Naive thymus-derived CD4-positive, alpha-beta T cell (primary cell): ENCODE data around the gene NFILZ. TPM values are rescaled to one million over a fixed set of nuclear protein-coding genes. Genes with fewer than 3 reads are reported as not detected.
A peak's percentile ranks its signal among the peaks of the same experiment; 100 is the strongest.

Source experiments
- ATAC-seq: fragments of 150-1000 bp; cut with Tn5 transposase; 2 replicates; pipeline ENCODE4 v1.10.0; 2021; ENCODE audit warnings: mild to moderate bottlenecking, moderate library complexity
- CTCF ChIA-PET: fragments of 350-600 bp; sonication (Branson Sonifier 250); formaldehyde crosslinking; loops from one replicate; lab custom pipeline; 2021; ENCODE audit warnings: antibody characterized with exemption; lab: Charles Lee
- POLR2A ChIA-PET: fragments of 350-600 bp; sonication (Branson Sonifier 250); formaldehyde crosslinking; loops from one replicate; lab custom pipeline; 2021; ENCODE audit warnings: antibody characterized with exemption, inconsistent platforms; lab: Charles Lee
- DNase-seq, 9 donors: peaks; one replicate each; pipeline versions ENCODE4 v3.0.0 to v3.0.0-alpha.2; 2020 to 2022; ENCODE audit warnings: mixed read lengths in 1 of 9
- H3K27ac ChIP-seq: one replicate; pipeline ENCODE4 v1.7.0; 2013; ENCODE audit warnings: mild to moderate bottlenecking, low read depth, low read length, moderate library complexity
- H3K27me3 ChIP-seq, 2 donors: one replicate each; pipeline ENCODE4 v1.7.0; 2013; ENCODE audit warnings: low read length in 2 of 2, mild to moderate bottlenecking in 2 of 2, moderate library complexity in 2 of 2; ENCODE audit not compliant: control insufficient read depth in 2 of 2, insufficient read depth in 2 of 2
- H3K36me3 ChIP-seq, 3 experiments: 1 replicate in 2 of 3; 2 replicates in 1 of 3; pipeline ENCODE4 v1.7.0; 2013; ENCODE audit warnings: low read length in 3 of 3, mild to moderate bottlenecking in 3 of 3, moderate library complexity in 1 of 3; ENCODE audit not compliant: insufficient read depth in 3 of 3, control insufficient read depth in 2 of 3
- H3K4me1 ChIP-seq, 2 donors: one replicate each; pipeline ENCODE4 v1.7.0; 2013; ENCODE audit warnings: low read length in 2 of 2, mild to moderate bottlenecking in 2 of 2, moderate library complexity in 1 of 2; ENCODE audit not compliant: control insufficient read depth in 2 of 2, insufficient read depth in 2 of 2
- H3K4me3 ChIP-seq: 2 replicates; pipeline ENCODE4 v1.7.0; 2013; ENCODE audit warnings: mild to moderate bottlenecking, low read length
- H3K9me3 ChIP-seq, 3 experiments: 1 replicate in 2 of 3; 2 replicates in 1 of 3; pipeline ENCODE4 v1.7.0; 2013; ENCODE audit warnings: low read length in 3 of 3; ENCODE audit not compliant: control insufficient read depth in 2 of 3
- H3K27ac Mint-ChIP-seq, 9 donors: one replicate each; pipeline ENCODE4 v1.8.0; 2020 to 2022; ENCODE audit warnings: mixed read lengths in 9 of 9, mild to moderate bottlenecking in 8 of 9, moderate library complexity in 5 of 9, inconsistent platforms in 2 of 9
- H3K27me3 Mint-ChIP-seq, 5 donors: one replicate each; pipeline ENCODE4 v1.8.0; 2021 to 2022; ENCODE audit warnings: mixed read lengths in 5 of 5, mild to moderate bottlenecking in 1 of 5
- H3K36me3 Mint-ChIP-seq, 5 donors: one replicate each; pipeline ENCODE4 v1.8.0; 2020 to 2022; ENCODE audit warnings: mixed read lengths in 5 of 5, mild to moderate bottlenecking in 3 of 5, inconsistent platforms in 1 of 5
- H3K4me1 Mint-ChIP-seq, 7 donors: one replicate each; pipeline ENCODE4 v1.8.0; 2020 to 2022; ENCODE audit warnings: mixed read lengths in 7 of 7, mild to moderate bottlenecking in 3 of 7, inconsistent platforms in 1 of 7
- H3K4me3 Mint-ChIP-seq, 10 donors: one replicate each; pipeline ENCODE4 v1.8.0; 2020 to 2022; ENCODE audit warnings: mild to moderate bottlenecking in 10 of 10, mixed read lengths in 10 of 10, moderate library complexity in 6 of 10, inconsistent platforms in 2 of 10
- H3K9me3 Mint-ChIP-seq, 11 donors: one replicate each; pipeline ENCODE4 v1.8.0; 2020 to 2022; ENCODE audit warnings: mixed read lengths in 11 of 11, mild to moderate bottlenecking in 4 of 11, inconsistent platforms in 1 of 11, moderate library complexity in 1 of 11
- intact Hi-C, 2 donors: fragments of 100-400 bp; cut with micrococcal nuclease; formaldehyde crosslinking; loops; one replicate each; pipeline ENCODE4 v1.15.1; 2023
- polyA plus RNA-seq, 2 donors: library from polyadenylated mRNA; unstranded; fragments of 300-500 nt; fragmentation: Illumina TruSeq; gene quantifications; one replicate each; pipeline ENCODE4 v1.2.3, GENCODE V29; 2021
- total RNA-seq, 6 experiments: library from RNA in 5 of 6; stranded (reverse) in 5 of 6; gene quantifications; 1 replicate in 5 of 6; 2 replicates in 1 of 6; pipeline ENCODE4 v1.2.3 and lab custom pipeline; 2021 to 2026

Gene NFILZ
- total and polyA plus RNA-seq, 7 experiments from 2014 or later, result not detected

- Histone ChIP-seq H3K27ac (no peak overlapping the region), H3K9me3 (peaks cover 0 to 8% (median 0%) of the 10 kb centered on the region in 3 experiments), H3K4me3 (no peak overlapping the region), H3K4me1 (no peaks in the 10 kb centered on the region), H3K36me3 (peaks cover 0 to 62% (median 2%) of the 10 kb centered on the region in 3 experiments), H3K27me3 (no peaks in the 10 kb centered on the region)
- peaks cover 0 to 12% (median 0%) of the 10 kb centered on the region in 11 donors for H3K9me3 Mint-ChIP-seq
- peak overlapping the region in 1 of 9 donors; percentile 47 for H3K27ac Mint-ChIP-seq
- no peak overlapping the region for H3K4me3 Mint-ChIP-seq
- CTCF ChIA-PET, result no interaction called here
- ATAC-seq (no peak), DNase-seq (no peak)
- intact Hi-C loops, result no loop called here
- H3K27me3 Mint-ChIP-seq, result no peaks in the 10 kb centered on the region
- H3K36me3 Mint-ChIP-seq, result peaks cover 0 to 66% (median 32%) of the 10 kb centered on the region in 5 donors
- POLR2A ChIA-PET, result interaction anchor here (0.5 kb wide), 1 partner anchor 65 kb away, joined by 3 read pairs; no protein-coding TSS in a partner anchor
- peaks cover 0 to 4% (median 3%) of the 10 kb centered on the region in 7 donors for H3K4me1 Mint-ChIP-seq
These were observed 28.6 kb upstream of the NFILZ start for GRCh38 chr19:8601796-8602195.

DNA sequence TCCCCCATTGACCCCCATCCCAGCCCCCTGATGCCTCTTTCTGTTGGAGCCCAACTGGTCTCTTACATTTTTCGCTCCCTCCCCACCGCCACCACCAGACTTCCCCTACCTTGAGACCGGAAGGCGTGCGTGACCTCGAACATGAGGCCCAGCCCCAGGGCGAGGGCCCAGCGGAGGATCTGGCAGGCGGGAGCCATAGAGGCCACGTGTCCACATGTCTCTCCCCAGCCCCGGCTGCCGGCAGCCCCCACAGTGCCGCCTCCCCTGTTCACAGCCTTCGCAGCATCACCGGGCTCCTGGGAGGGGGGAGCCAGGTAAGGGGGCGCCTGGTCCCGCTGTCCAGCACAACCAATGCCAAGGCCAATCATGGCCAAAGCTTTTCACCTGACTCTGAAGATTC is 24.9 kb upstream of the NFILZ start:
- intact Hi-C loops, result no loop called here
- H3K36me3 Mint-ChIP-seq, result peaks cover 7 to 42% (median 17%) of the 10 kb centered on the region in 5 donors

GRCh38 chr19:8607386-8607785 is 23.0 kb upstream of the NFILZ start:
- Histone ChIP-seq H3K9me3 (peaks cover 0 to 8% (median 0%) of the 10 kb centered on the region in 3 experiments), H3K36me3 (peaks cover 0 to 39% (median 0%) of the 10 kb centered on the region in 3 experiments), H3K4me1 (peaks cover 5 to 18% of the 10 kb centered on the region in 2 donors), H3K27me3 (no peaks in the 10 kb centered on the region), H3K4me3 (no peak overlapping the region), H3K27ac (no peak overlapping the region)
- peaks cover 0 to 25% (median 0%) of the 10 kb centered on the region in 5 donors for H3K27me3 Mint-ChIP-seq
- intact Hi-C loops, result no loop called here
- no peak for DNase-seq
- peaks cover 0 to 3% (median 2%) of the 10 kb centered on the region in 11 donors for H3K9me3 Mint-ChIP-seq
- no peak for ATAC-seq
- ChIA-PET POLR2A (no interaction called here), CTCF (no interaction called here)
- peaks cover 13 to 45% (median 33%) of the 10 kb centered on the region in 7 donors for H3K4me1 Mint-ChIP-seq
- H3K36me3 Mint-ChIP-seq, result peaks cover 0 to 35% (median 11%) of the 10 kb centered on the region in 5 donors
- peak overlapping the region in 4 of 9 donors; percentile 31 to 69 (median 56) for H3K27ac Mint-ChIP-seq
- peak overlapping the region in 3 of 10 donors; percentile 20 to 82 (median 27) for H3K4me3 Mint-ChIP-seq

More for the DNA sequence above, 24.9 kb upstream of the NFILZ start:
- H3K4me1 Mint-ChIP-seq, result peaks cover 10 to 34% (median 29%) of the 10 kb centered on the region in 7 donors
- Histone ChIP-seq H3K4me3 (no peak overlapping the region), H3K27me3 (no peaks in the 10 kb centered on the region), H3K9me3 (peaks cover 0 to 8% (median 0%) of the 10 kb centered on the region in 3 experiments), H3K27ac (no peak overlapping the region), H3K36me3 (peaks cover 0 to 54% (median 0%) of the 10 kb centered on the region in 3 experiments), H3K4me1 (peaks cover 5 to 7% of the 10 kb centered on the region in 2 donors)
- H3K27ac Mint-ChIP-seq, result no peak overlapping the region
- no peak for ATAC-seq
- no peak overlapping the region for H3K4me3 Mint-ChIP-seq
- H3K27me3 Mint-ChIP-seq, result peaks cover 0 to 18% (median 0%) of the 10 kb centered on the region in 5 donors
- peaks cover 0 to 3% (median 2%) of the 10 kb centered on the region in 11 donors for H3K9me3 Mint-ChIP-seq
- ChIA-PET POLR2A (interaction anchor here (0.7 to 1.6 kb wide), 2 partner anchors 11 to 36 kb away, joined by 3 to 4 read pairs; no protein-coding TSS in a partner anchor), CTCF (interaction anchor here (0.6 kb wide), 1 partner anchor 336 kb away, joined by 3 read pairs; no protein-coding TSS in a partner anchor)
- DNase-seq, result no peak

GRCh38 chr19:8608941-8609278 is 21.5 kb upstream of the NFILZ start:
- peaks cover 0 to 25% (median 0%) of the 10 kb centered on the region in 5 donors for H3K27me3 Mint-ChIP-seq

DNA sequence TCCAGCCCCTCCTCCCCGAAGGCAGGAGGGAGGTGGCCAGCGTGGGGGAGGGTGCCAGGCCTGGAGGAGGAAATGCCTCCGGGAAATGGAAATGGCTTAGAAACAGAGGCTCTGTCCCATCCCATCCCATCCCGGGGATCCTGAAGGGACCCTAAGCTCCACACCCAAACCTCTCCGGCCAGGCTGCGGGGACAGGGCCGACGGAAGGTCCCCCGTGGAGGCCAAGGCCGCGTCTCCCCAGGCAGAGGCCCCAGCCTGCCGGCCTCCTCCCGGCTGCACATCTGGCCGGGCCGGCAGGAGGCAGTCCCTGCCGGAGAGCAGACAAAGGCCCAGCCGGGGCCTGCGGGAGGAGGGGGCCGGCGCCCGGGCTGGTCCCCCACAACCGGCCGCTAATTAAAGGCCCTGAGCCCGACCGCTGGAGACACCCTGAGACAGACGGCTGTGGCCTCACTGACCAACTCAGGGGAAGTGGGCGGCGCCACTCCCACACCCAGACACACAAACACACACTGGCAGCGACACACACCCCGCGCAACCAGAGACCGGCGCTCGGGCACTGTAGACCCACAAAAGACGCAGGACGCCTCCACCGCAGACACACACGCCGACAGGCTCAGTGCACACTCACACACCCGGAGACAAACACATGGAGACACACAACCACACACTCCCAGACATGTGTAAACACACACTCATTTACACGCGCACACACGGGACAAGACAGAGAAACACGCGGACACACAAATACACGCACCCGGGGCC is 21.0 kb upstream of the NFILZ start:
- Histone ChIP-seq H3K36me3 (peaks cover 0 to 24% (median 0%) of the 10 kb centered on the region in 3 experiments), H3K27ac (peak overlapping the region; percentile 67), H3K27me3 (no peaks in the 10 kb centered on the region), H3K9me3 (peaks cover 0 to 8% (median 0%) of the 10 kb centered on the region in 3 experiments), H3K4me1 (peaks cover 5 to 18% of the 10 kb centered on the region in 2 donors), H3K4me3 (peak overlapping the region; percentile 69)
- H3K27me3 Mint-ChIP-seq, result peaks cover 0 to 25% (median 0%) of the 10 kb centered on the region in 5 donors
- ATAC-seq (peak; percentile 29), DNase-seq (peak in 2 of 9 donors; percentile 22 to 24)
- H3K36me3 Mint-ChIP-seq, result peaks cover 0 to 26% (median 11%) of the 10 kb centered on the region in 5 donors
- ChIA-PET CTCF (interaction anchor here (1.0 kb wide), 1 partner anchor 38 kb away, joined by 3 read pairs; no protein-coding TSS in a partner anchor), POLR2A (no interaction called here)
- intact Hi-C loops, result loop anchor here in 1 of 2 donors (1.0 kb wide), 1 partner anchor 17 kb away; no protein-coding TSS in a partner anchor
- H3K27ac Mint-ChIP-seq, result peak overlapping the region; percentile 37 to 97 (median 90)
- peaks cover 13 to 52% (median 40%) of the 10 kb centered on the region in 7 donors for H3K4me1 Mint-ChIP-seq
- peaks cover 0 to 4% (median 0%) of the 10 kb centered on the region in 11 donors for H3K9me3 Mint-ChIP-seq
- peak overlapping the region; percentile 90 to 100 (median 98) for H3K4me3 Mint-ChIP-seq

More at GRCh38 chr19:8608941-8609278, 21.5 kb upstream of the NFILZ start:
- peaks cover 0 to 8% (median 0%) of the 10 kb centered on the region in 3 experiments for H3K9me3 ChIP-seq
- Mint-ChIP-seq H3K4me1 (peaks cover 13 to 52% (median 40%) of the 10 kb centered on the region in 7 donors), H3K4me3 (peak overlapping the region; percentile 49 to 100 (median 93)), H3K9me3 (peaks cover 0 to 4% (median 0%) of the 10 kb centered on the region in 11 donors), H3K27ac (peak overlapping the region in 8 of 9 donors; percentile 57 to 95 (median 83)), H3K36me3 (peaks cover 0 to 26% (median 11%) of the 10 kb centered on the region in 5 donors)
- ChIA-PET POLR2A (interaction anchor here (0.6 kb wide), 1 partner anchor 10 kb away, joined by 4 read pairs; no protein-coding TSS in a partner anchor), CTCF (interaction anchor here (1.0 kb wide), 1 partner anchor 38 kb away, joined by 3 read pairs; no protein-coding TSS in a partner anchor)
- H3K4me1 ChIP-seq, result peaks cover 5 to 18% of the 10 kb centered on the region in 2 donors
- H3K36me3 ChIP-seq, result peaks cover 0 to 25% (median 0%) of the 10 kb centered on the region in 3 experiments
- peak overlapping the region; percentile 67 for H3K27ac ChIP-seq
- ATAC-seq (no peak), DNase-seq (no peak)
- intact Hi-C loops, result no loop called here
- no peaks in the 10 kb centered on the region for H3K27me3 ChIP-seq
- peak overlapping the region; percentile 69 for H3K4me3 ChIP-seq
